ENCODE measurements around the gene CTNNA3. TPM values are rescaled to one million over a fixed set of nuclear protein-coding genes. Genes with fewer than 3 reads are reported as not detected.

The CTNNA3 gene
- total RNA-seq, 1 experiment from 2014 or later, result not detected

- no peak for DNase-seq (ENCODE audit: low read depth)
These were observed 678.8 kb downstream of the CTNNA3 start for GRCh38 chr10:67017218-67017617.

- no peak for DNase-seq (ENCODE audit: low read depth)
These were observed 680.8 kb downstream of the CTNNA3 start for GRCh38 chr10:67015225-67015624.

- DNase-seq (ENCODE audit: low read depth), result no peak
These were observed 684.0 kb downstream of the CTNNA3 start for GRCh38 chr10:67011981-67012380.

GRCh38 chr10:67011480-67011879 is 684.5 kb downstream of the CTNNA3 start:
- no peak for DNase-seq (ENCODE audit: low read depth)

GRCh38 chr10:67005981-67006380 is 690.0 kb downstream of the CTNNA3 start:
- no peak for DNase-seq (ENCODE audit: low read depth)

GRCh38 chr10:67004690-67005089 is 691.3 kb downstream of the CTNNA3 start:
- no peak for DNase-seq (ENCODE audit: low read depth)

- DNase-seq (ENCODE audit: low read depth), result no peak
These were observed 696.0 kb downstream of the CTNNA3 start for GRCh38 chr10:66999762-67000545.

GRCh38 chr10:66996996-66997395 is 699.0 kb downstream of the CTNNA3 start:
- DNase-seq (ENCODE audit: low read depth), result no peak

- no peak for DNase-seq (ENCODE audit: low read depth)
These were observed 705.7 kb downstream of the CTNNA3 start for GRCh38 chr10:66990143-66990830.

GRCh38 chr10:66983475-66983818 is 712.5 kb downstream of the CTNNA3 start:
- no peak for DNase-seq (ENCODE audit: low read depth)

GRCh38 chr10:66982792-66983474 is 713.1 kb downstream of the CTNNA3 start:
- no peak for DNase-seq (ENCODE audit: low read depth)

GRCh38 chr10:66982053-66982420 is 714.0 kb downstream of the CTNNA3 start:
- DNase-seq (ENCODE audit: low read depth), result no peak

- DNase-seq (ENCODE audit: low read depth), result no peak
These were observed 714.5 kb downstream of the CTNNA3 start for GRCh38 chr10:66981361-66982052.

- no peak for DNase-seq (ENCODE audit: low read depth)
These were observed 715.7 kb downstream of the CTNNA3 start for GRCh38 chr10:66980246-66980815.

- no peak for DNase-seq (ENCODE audit: low read depth)
These were observed 731.0 kb downstream of the CTNNA3 start for GRCh38 chr10:66964946-66965345.

GRCh38 chr10:66958466-66958865 is 737.5 kb downstream of the CTNNA3 start:
- DNase-seq (ENCODE audit: low read depth), result no peak

- DNase-seq (ENCODE audit: low read depth), result no peak
These were observed 744.1 kb downstream of the CTNNA3 start for GRCh38 chr10:66951896-66952295.

- DNase-seq (ENCODE audit: low read depth), result no peak
These were observed 752.4 kb downstream of the CTNNA3 start for GRCh38 chr10:66943590-66943989.

GRCh38 chr10:66942407-66942806 is 753.6 kb downstream of the CTNNA3 start:
- DNase-seq (ENCODE audit: low read depth), result no peak

- DNase-seq (ENCODE audit: low read depth), result no peak
These were observed 754.5 kb downstream of the CTNNA3 start for GRCh38 chr10:66941491-66941890.

- DNase-seq (ENCODE audit: low read depth), result no peak
These were observed 755.0 kb downstream of the CTNNA3 start for GRCh38 chr10:66940965-66941364.

GRCh38 chr10:66934711-66935110 is 761.3 kb downstream of the CTNNA3 start:
- DNase-seq (ENCODE audit: low read depth), result no peak
